Measurements from ENCODE around the gene TCAIM. TPM values are rescaled to one million over a fixed set of nuclear protein-coding genes. Genes with fewer than 3 reads are reported as not detected.

Gene TCAIM
- total RNA-seq, 1 donor from 2014 or later: 12.9 TPM

- Mint-ChIP-seq H3K4me1 (no peaks in the 10 kb centered on the region), H3K4me3 (no peak overlapping the region), H3K36me3 (ENCODE audit: low read depth) (no peaks in the 10 kb centered on the region), H3K27ac (no peak overlapping the region), H3K9me3 (no peaks in the 10 kb centered on the region), H3K27me3 (peaks cover 2% of the 10 kb centered on the region)
- DNase-seq: no peak
- POLR2A ChIA-PET: no interaction called here
- intact Hi-C loops (cut with micrococcal nuclease): no loop called here
- TF ChIP-seq CTCF (IDR thresholded peaks at IDR 0.05): no peak
- no peak for ATAC-seq (ENCODE audit: low read depth)
- CTCF ChIA-PET: no interaction called here
Measured at GRCh38 chr3:44301746-44302145, 36.8 kb upstream of the TCAIM start.

- no peak for DNase-seq
- TF ChIP-seq CTCF (IDR thresholded peaks at IDR 0.05): no peak
- no peaks in the 10 kb centered on the region for H3K9me3 Mint-ChIP-seq
- ChIA-PET POLR2A (no interaction called here), CTCF (no interaction called here)
- peaks cover 8% of the 10 kb centered on the region for H3K27me3 Mint-ChIP-seq
- no peaks in the 10 kb centered on the region for H3K4me1 Mint-ChIP-seq
- intact Hi-C loops (cut with micrococcal nuclease): no loop called here
- no peak for ATAC-seq (ENCODE audit: low read depth)
- no peaks in the 10 kb centered on the region for H3K36me3 Mint-ChIP-seq (ENCODE audit: low read depth)
- H3K27ac Mint-ChIP-seq: no peak overlapping the region
- H3K4me3 Mint-ChIP-seq: no peak overlapping the region
Measured at GRCh38 chr3:44309500-44309899, 29.1 kb upstream of the TCAIM start.

- intact Hi-C loops (cut with micrococcal nuclease): no loop called here
- DNase-seq (no peak), ATAC-seq (ENCODE audit: low read depth) (no peak)
- Mint-ChIP-seq H3K4me1 (no peaks in the 10 kb centered on the region), H3K27ac (no peak overlapping the region), H3K9me3 (no peaks in the 10 kb centered on the region), H3K27me3 (peaks cover 7% of the 10 kb centered on the region), H3K4me3 (no peak overlapping the region), H3K36me3 (ENCODE audit: low read depth) (no peaks in the 10 kb centered on the region)
- TF ChIP-seq CTCF (IDR thresholded peaks at IDR 0.05): no peak
- ChIA-PET CTCF (no interaction called here), POLR2A (no interaction called here)
Measured at GRCh38 chr3:44318891-44319311, 19.7 kb upstream of the TCAIM start.

- Mint-ChIP-seq H3K4me1 (no peaks in the 10 kb centered on the region), H3K36me3 (ENCODE audit: low read depth) (no peaks in the 10 kb centered on the region), H3K9me3 (no peaks in the 10 kb centered on the region), H3K4me3 (no peak overlapping the region), H3K27me3 (peaks cover 10% of the 10 kb centered on the region), H3K27ac (no peak overlapping the region)
- ChIA-PET CTCF (interaction anchor here (1.2 kb wide), 1 partner anchor 10 kb away, joined by 3 read pairs; no protein-coding TSS in a partner anchor), POLR2A (no interaction called here)
- intact Hi-C loops (cut with micrococcal nuclease): no loop called here
- no peak for ATAC-seq (ENCODE audit: low read depth)
- no peak for TF ChIP-seq CTCF (IDR thresholded peaks at IDR 0.05)
- DNase-seq: no peak
Measured at GRCh38 chr3:44321335-44321734, 17.2 kb upstream of the TCAIM start.

GRCh38 chr3:44323341-44323955 is 15.1 kb upstream of the TCAIM start:
- Mint-ChIP-seq H3K36me3 (ENCODE audit: low read depth) (no peaks in the 10 kb centered on the region), H3K9me3 (no peaks in the 10 kb centered on the region), H3K27ac (no peak overlapping the region), H3K4me3 (no peak overlapping the region), H3K4me1 (no peaks in the 10 kb centered on the region), H3K27me3 (peaks cover 7% of the 10 kb centered on the region)
- ChIA-PET CTCF (interaction anchor here (0.7 to 1.6 kb wide), 4 partner anchors 36 to 591 kb away, joined by 3 to 9 read pairs (median 4); no protein-coding TSS in a partner anchor), POLR2A (interaction anchor here (1.4 kb wide), 1 partner anchor 15 kb away, joined by 5 read pairs; the partner anchor contains the start of gene TCAIM)
- ATAC-seq (ENCODE audit: low read depth) (no peak), DNase-seq (no peak)
- intact Hi-C loops (cut with micrococcal nuclease): no loop called here
- TF ChIP-seq CTCF (IDR thresholded peaks at IDR 0.05): peak; percentile 16
